SK-N-SH treated with all-trans-retinoic acid at 6 μM for 48 hours (cell line): ENCODE results near the gene VAV3.

Experiments used
- ATAC-seq: fragments of 200-7000 bp; cut with Tn5 transposase; 3 replicates; pipeline ENCODE4 v1.9.1; 2020; ENCODE audit warnings: mild to moderate bottlenecking, moderate library complexity
- ARNTL ChIP-seq: fragments of 450-650 bp; formaldehyde crosslinking; IDR thresholded peaks from 2 replicates; pipeline ENCODE4 v1.5.0; 2020; ENCODE audit warnings: low read depth, mild to moderate bottlenecking, moderate library complexity, borderline replicate concordance
- BACH2 ChIP-seq: fragments of 250-450 bp; sonication (Bioruptor Pico); IDR thresholded peaks from 2 replicates; pipeline ENCODE4 v1.9.0; 2021; ENCODE audit warnings: mild to moderate bottlenecking, borderline replicate concordance
- CSDC2 ChIP-seq: fragments of 250-450 bp; sonication (Bioruptor Pico); IDR thresholded peaks from 2 replicates; pipeline ENCODE4 v1.5.0; 2020; ENCODE audit warnings: mild to moderate bottlenecking, moderate library complexity
- ESRRG ChIP-seq: fragments of 250-450 bp; sonication (Bioruptor Pico); IDR thresholded peaks from 2 replicates; pipeline ENCODE4 v1.6.1; 2021; ENCODE audit warnings: mild to moderate bottlenecking
- ISL1 ChIP-seq: fragments of 250-450 bp; sonication (Bioruptor Pico); IDR thresholded peaks from 2 replicates; pipeline ENCODE4 v2.1.2; 2022; ENCODE audit warnings: mild to moderate bottlenecking, moderate library complexity
- OSR1 ChIP-seq: fragments of 250-450 bp; sonication (Bioruptor Pico); IDR thresholded peaks from 2 replicates; pipeline ENCODE4 v1.8.0; 2022; ENCODE audit warnings: moderate library complexity, mild to moderate bottlenecking, inconsistent platforms
- PPARA ChIP-seq: fragments of 250-450 bp; sonication (Bioruptor Pico); IDR thresholded peaks from 2 replicates; pipeline ENCODE4 v1.5.0; 2020; ENCODE audit warnings: mild to moderate bottlenecking, borderline replicate concordance
- RARB ChIP-seq: fragments of 250-450 bp; sonication (Bioruptor Pico); IDR thresholded peaks from 2 replicates; pipeline ENCODE4 v1.8.0; 2021; ENCODE audit warnings: mild to moderate bottlenecking, moderate library complexity
- SNAI2 ChIP-seq: fragments of 250-450 bp; sonication (Bioruptor Pico); IDR thresholded peaks from 2 replicates; pipeline ENCODE4 v1.5.0; 2020; ENCODE audit warnings: mild to moderate bottlenecking, moderate library complexity
- TCF4 ChIP-seq: fragments of 250-450 bp; sonication (Bioruptor Pico); IDR thresholded peaks from 2 replicates; pipeline ENCODE4 v1.8.0; 2021; ENCODE audit warnings: mild to moderate bottlenecking, moderate library complexity, borderline replicate concordance
- TOX ChIP-seq: fragments of 250-450 bp; sonication (Bioruptor Pico); IDR thresholded peaks from 2 replicates; pipeline ENCODE4 v1.8.0; 2021; ENCODE audit warnings: mild to moderate bottlenecking, moderate library complexity, borderline replicate concordance
- ZC3H10 ChIP-seq: fragments of 250-450 bp; sonication (Bioruptor Pico); IDR thresholded peaks from 2 replicates; pipeline ENCODE4 v1.5.1; 2021; ENCODE audit warnings: mild to moderate bottlenecking, moderate library complexity
- ZFP3 ChIP-seq: fragments of 250-450 bp; sonication (Bioruptor Pico); IDR thresholded peaks from 2 replicates; pipeline ENCODE4 v1.5.0; 2020; ENCODE audit warnings: mild to moderate bottlenecking, moderate library complexity
- ZFP30 ChIP-seq: fragments of 450-650 bp; formaldehyde crosslinking; IDR thresholded peaks from 2 replicates; pipeline ENCODE4 v1.5.0; 2022; ENCODE audit warnings: mild to moderate bottlenecking, moderate library complexity
- ZNF565 ChIP-seq: fragments of 450-650 bp; formaldehyde crosslinking; conservative IDR thresholded peaks from 2 replicates; pipeline ENCODE4 v1.5.0; 2020; ENCODE audit warnings: low read depth, mild to moderate bottlenecking, moderate library complexity
- ZNF70 ChIP-seq: fragments of 450-650 bp; formaldehyde crosslinking; IDR thresholded peaks from 2 replicates; pipeline ENCODE4 v1.5.0; 2020; ENCODE audit warnings: mild to moderate bottlenecking, moderate library complexity
- TF ChIP-seq, protein P1 (sequence below): fragments of 250-450 bp; sonication (Bioruptor Pico); IDR thresholded peaks from 2 replicates; pipeline ENCODE4 v1.5.1; 2020; ENCODE audit warnings: low read depth, mild to moderate bottlenecking, moderate library complexity
- TF ChIP-seq, protein P2 (sequence below): fragments of 250-450 bp; sonication (Bioruptor Pico); IDR thresholded peaks from 2 replicates; pipeline ENCODE4 v1.8.0; 2020; ENCODE audit warnings: mild to moderate bottlenecking, moderate library complexity, borderline replicate concordance
- TF ChIP-seq, protein P3 (sequence below): fragments of 250-450 bp; sonication (Bioruptor Pico); IDR thresholded peaks from 2 replicates; pipeline ENCODE4 v1.5.1; 2021; ENCODE audit warnings: mild to moderate bottlenecking, moderate library complexity
- TF ChIP-seq, protein P4 (sequence below): fragments of 250-450 bp; sonication (Bioruptor Pico); IDR thresholded peaks from 2 replicates; pipeline ENCODE4 v1.5.0; 2020; ENCODE audit warnings: mild to moderate bottlenecking, moderate library complexity

VAV3 gene

GRCh38 chr1:107941531-107941930 is 23.4 kb downstream of the VAV3 start:
- TF ChIP-seq ZNF70 (CRISPR knock-in tag) (no peak), CSDC2 (no peak), TOX (CRISPR knock-in tag) (no peak), ZNF565 (CRISPR knock-in tag) (no peak), PPARA (CRISPR knock-in tag) (no peak), BACH2 (CRISPR knock-in tag) (no peak), ESRRG (CRISPR knock-in tag) (no peak), TCF4 (CRISPR knock-in tag) (no peak), ZFP3 (CRISPR knock-in tag) (no peak), ZC3H10 (CRISPR knock-in tag) (no peak), ISL1 (no peak)
- TF ChIP-seq, protein P1, sequence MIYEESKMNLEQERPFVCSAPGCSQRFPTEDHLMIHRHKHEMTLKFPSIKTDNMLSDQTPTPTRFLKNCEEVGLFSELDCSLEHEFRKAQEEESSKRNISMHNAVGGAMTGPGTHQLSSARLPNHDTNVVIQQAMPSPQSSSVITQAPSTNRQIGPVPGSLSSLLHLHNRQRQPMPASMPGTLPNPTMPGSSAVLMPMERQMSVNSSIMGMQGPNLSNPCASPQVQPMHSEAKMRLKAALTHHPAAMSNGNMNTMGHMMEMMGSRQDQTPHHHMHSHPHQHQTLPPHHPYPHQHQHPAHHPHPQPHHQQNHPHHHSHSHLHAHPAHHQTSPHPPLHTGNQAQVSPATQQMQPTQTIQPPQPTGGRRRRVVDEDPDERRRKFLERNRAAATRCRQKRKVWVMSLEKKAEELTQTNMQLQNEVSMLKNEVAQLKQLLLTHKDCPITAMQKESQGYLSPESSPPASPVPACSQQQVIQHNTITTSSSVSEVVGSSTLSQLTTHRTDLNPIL (CRISPR knock-in tag) = no peak
- no peak for ATAC-seq

DNA sequence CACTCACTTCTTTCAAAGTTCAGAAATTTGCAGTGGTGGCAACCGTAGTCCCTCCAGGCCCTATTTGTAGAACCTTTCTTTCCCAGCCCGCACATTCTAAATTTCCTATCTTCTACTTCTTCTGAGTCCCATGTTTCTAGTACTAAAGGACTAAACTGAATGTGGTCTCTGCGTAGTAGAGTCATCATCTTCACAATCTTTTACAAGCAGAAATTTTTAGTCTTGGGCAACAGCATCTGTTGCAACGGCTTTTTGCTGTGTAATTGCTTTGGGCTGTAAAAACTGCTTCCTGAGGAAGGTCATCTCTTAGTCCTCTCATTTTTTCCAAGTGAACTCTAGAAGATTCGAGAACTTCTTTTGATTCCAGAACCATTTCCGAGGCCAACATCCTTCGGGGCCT is 23.9 kb downstream of the VAV3 start:
- no peak for ATAC-seq
- TF ChIP-seq ZNF565 (CRISPR knock-in tag) = no peak
- no peak for TF ChIP-seq ZNF70 (CRISPR knock-in tag)
- TF ChIP-seq ZFP3 (CRISPR knock-in tag) = no peak
- TF ChIP-seq RARB (CRISPR knock-in tag) = no peak
- TF ChIP-seq, protein P2, sequence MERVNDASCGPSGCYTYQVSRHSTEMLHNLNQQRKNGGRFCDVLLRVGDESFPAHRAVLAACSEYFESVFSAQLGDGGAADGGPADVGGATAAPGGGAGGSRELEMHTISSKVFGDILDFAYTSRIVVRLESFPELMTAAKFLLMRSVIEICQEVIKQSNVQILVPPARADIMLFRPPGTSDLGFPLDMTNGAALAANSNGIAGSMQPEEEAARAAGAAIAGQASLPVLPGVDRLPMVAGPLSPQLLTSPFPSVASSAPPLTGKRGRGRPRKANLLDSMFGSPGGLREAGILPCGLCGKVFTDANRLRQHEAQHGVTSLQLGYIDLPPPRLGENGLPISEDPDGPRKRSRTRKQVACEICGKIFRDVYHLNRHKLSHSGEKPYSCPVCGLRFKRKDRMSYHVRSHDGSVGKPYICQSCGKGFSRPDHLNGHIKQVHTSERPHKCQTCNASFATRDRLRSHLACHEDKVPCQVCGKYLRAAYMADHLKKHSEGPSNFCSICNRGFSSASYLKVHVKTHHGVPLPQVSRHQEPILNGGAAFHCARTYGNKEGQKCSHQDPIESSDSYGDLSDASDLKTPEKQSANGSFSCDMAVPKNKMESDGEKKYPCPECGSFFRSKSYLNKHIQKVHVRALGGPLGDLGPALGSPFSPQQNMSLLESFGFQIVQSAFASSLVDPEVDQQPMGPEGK (CRISPR knock-in tag) = no peak
- TF ChIP-seq, protein P3, sequence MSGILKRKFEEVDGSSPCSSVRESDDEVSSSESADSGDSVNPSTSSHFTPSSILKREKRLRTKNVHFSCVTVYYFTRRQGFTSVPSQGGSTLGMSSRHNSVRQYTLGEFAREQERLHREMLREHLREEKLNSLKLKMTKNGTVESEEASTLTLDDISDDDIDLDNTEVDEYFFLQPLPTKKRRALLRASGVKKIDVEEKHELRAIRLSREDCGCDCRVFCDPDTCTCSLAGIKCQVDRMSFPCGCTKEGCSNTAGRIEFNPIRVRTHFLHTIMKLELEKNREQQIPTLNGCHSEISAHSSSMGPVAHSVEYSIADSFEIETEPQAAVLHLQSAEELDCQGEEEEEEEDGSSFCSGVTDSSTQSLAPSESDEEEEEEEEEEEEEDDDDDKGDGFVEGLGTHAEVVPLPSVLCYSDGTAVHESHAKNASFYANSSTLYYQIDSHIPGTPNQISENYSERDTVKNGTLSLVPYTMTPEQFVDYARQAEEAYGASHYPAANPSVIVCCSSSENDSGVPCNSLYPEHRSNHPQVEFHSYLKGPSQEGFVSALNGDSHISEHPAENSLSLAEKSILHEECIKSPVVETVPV = no peak
- no peak for TF ChIP-seq ZC3H10 (CRISPR knock-in tag)
- TF ChIP-seq CSDC2 = no peak
- TF ChIP-seq TCF4 (CRISPR knock-in tag) = no peak

DNA sequence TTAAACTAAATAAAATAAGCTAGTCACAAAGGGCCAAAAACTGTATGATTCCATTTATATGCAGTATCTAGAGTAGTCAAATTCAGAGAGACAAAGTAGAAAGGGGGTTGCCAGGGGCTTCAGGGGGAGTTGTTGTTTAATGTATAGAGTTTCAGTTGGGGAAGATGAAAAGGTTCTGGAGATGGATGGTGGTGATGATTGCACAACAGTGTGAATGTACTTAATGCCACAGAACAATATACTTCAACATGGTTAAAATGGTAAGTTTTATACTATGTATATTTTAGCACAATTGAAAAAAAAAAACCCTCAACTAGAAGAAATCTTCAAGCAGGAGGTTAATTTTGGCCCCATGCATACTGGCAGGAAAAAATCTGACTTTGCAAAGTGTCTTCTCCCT is 24.3 kb downstream of the VAV3 start:
- TF ChIP-seq ESRRG (CRISPR knock-in tag) = no peak
- no peak for TF ChIP-seq OSR1
- ATAC-seq = no peak

DNA sequence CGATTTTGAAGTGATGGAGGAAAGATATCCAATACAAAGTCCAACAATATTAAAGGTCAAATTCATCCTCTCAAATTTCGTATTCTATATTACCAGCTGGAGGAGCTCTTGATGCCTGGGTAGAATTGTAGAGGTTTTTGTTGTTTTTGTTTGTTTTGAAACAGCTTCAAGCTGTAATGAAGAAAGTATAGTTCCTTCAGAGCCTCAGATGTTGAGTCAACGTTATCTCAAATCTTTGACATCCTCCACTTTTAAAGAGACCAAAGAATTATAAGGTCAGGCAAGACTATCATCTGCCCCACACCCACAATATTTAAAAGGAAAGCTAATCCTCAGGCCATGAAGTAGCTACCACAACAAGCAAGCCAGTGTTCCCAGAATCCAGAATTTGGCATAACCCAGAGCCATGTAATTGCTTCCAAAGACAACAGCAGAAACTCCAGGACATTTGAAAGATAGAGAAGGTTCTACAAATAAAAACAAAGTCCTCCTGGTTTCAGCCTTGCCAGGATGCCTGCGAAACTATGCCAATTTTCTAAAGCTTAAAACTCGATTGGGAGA is 24.9 kb downstream of the VAV3 start:
- TF ChIP-seq RARB (CRISPR knock-in tag) = no peak
- no peak for TF ChIP-seq TOX (CRISPR knock-in tag)
- no peak for TF ChIP-seq BACH2 (CRISPR knock-in tag)
- TF ChIP-seq, protein P4, sequence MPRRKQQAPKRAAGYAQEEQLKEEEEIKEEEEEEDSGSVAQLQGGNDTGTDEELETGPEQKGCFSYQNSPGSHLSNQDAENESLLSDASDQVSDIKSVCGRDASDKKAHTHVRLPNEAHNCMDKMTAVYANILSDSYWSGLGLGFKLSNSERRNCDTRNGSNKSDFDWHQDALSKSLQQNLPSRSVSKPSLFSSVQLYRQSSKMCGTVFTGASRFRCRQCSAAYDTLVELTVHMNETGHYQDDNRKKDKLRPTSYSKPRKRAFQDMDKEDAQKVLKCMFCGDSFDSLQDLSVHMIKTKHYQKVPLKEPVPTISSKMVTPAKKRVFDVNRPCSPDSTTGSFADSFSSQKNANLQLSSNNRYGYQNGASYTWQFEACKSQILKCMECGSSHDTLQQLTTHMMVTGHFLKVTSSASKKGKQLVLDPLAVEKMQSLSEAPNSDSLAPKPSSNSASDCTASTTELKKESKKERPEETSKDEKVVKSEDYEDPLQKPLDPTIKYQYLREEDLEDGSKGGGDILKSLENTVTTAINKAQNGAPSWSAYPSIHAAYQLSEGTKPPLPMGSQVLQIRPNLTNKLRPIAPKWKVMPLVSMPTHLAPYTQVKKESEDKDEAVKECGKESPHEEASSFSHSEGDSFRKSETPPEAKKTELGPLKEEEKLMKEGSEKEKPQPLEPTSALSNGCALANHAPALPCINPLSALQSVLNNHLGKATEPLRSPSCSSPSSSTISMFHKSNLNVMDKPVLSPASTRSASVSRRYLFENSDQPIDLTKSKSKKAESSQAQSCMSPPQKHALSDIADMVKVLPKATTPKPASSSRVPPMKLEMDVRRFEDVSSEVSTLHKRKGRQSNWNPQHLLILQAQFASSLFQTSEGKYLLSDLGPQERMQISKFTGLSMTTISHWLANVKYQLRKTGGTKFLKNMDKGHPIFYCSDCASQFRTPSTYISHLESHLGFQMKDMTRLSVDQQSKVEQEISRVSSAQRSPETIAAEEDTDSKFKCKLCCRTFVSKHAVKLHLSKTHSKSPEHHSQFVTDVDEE = no peak
- TF ChIP-seq, protein P3 = no peak
- ATAC-seq = no peak

GRCh38 chr1:107939256-107939655 is 25.7 kb downstream of the VAV3 start:
- ATAC-seq = no peak
- no peak for TF ChIP-seq ARNTL (CRISPR knock-in tag)
- no peak for TF ChIP-seq TOX (CRISPR knock-in tag)
- TF ChIP-seq ZNF70 (CRISPR knock-in tag) = no peak
- TF ChIP-seq, protein P1 (CRISPR knock-in tag) = no peak
- no peak for TF ChIP-seq SNAI2
- TF ChIP-seq ZFP3 (CRISPR knock-in tag) = no peak
- no peak for TF ChIP-seq RARB (CRISPR knock-in tag)
- TF ChIP-seq ESRRG (CRISPR knock-in tag) = no peak
- no peak for TF ChIP-seq ZNF565 (CRISPR knock-in tag)
- TF ChIP-seq, protein P4 = no peak
- TF ChIP-seq ZFP30 (CRISPR knock-in tag) = no peak
